Measurements from ENCODE around the gene CXCL5.
"Not testable (repeated sequence)": the region's sequence is repeated elsewhere in the genome, so short reads cannot be mapped to it uniquely, and the experiment has no call there.

The CXCL5 gene

DNA sequence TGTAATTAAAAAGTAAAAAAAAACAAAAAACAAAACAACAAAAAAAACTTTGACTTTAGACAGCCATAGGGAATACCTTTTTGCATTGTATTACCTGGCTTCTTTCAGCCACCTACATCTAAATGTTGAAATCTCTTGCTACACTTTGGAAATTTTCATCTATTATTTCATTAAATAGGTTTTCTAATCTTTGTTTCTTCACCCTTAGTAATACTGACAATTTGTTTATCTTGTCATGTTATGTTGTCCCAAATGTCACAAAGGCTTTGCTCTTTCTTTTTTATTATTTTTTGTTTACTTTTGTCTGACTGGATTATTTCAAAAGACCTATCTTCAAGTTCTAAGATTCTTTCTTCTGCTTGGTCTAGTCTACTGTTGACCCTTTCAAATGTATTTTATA, 24.1 kb downstream of the CXCL5 start:
- H3K9ac ChIP-seq (ENCODE audit: low read length in 2 of 2), result no peak overlapping the region
- no peaks in the 10 kb centered on the region for H3K36me3 ChIP-seq (ENCODE audit: control insufficient read depth in 2 of 2, insufficient read depth in 2 of 2, low read length in 2 of 2)
- no peaks in the 10 kb centered on the region for H3K27me3 ChIP-seq (ENCODE audit: control insufficient read depth in 1 of 2, insufficient read depth in 2 of 2, low read length in 2 of 2)
- no peak overlapping the region for H3K27ac ChIP-seq (ENCODE audit: low read length)
- no peak overlapping the region for H3K4me3 ChIP-seq (ENCODE audit: low read length in 2 of 2)
- no peaks in the 10 kb centered on the region for H3K4me1 ChIP-seq (ENCODE audit: control insufficient read depth, insufficient read depth, low read length)
- H3K9me3 ChIP-seq (ENCODE audit: control insufficient read depth in 2 of 2, low read length in 2 of 2), result peaks cover 0 to 3% of the 10 kb centered on the region in 2 donors

DNA sequence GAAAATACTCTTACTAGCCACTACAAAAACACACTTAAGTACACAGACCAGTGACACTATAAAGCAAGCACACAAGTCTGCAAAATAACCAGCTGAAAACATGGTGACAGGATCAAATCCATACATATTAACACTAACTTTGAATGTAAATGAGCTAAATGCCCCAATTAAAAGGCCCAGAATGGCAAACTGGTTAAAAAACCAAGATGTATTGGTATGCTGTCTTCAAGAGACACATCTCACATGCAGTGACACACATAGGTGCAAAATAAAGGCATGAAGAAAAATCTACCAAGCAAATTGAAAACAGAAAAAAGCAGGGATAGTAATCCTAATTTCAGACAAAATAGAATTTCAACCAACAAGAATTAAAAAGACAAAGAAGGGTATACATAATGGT, 27.5 kb downstream of the CXCL5 start:
- Histone ChIP-seq H3K27ac (ENCODE audit: low read length) (no peak overlapping the region), H3K36me3 (ENCODE audit: control insufficient read depth in 2 of 2, insufficient read depth in 2 of 2, low read length in 2 of 2) (no peaks in the 10 kb centered on the region), H3K4me1 (ENCODE audit: control insufficient read depth, insufficient read depth, low read length) (no peaks in the 10 kb centered on the region), H3K27me3 (ENCODE audit: control insufficient read depth in 1 of 2, insufficient read depth in 2 of 2, low read length in 2 of 2) (no peaks in the 10 kb centered on the region), H3K9ac (ENCODE audit: low read length in 2 of 2) (no peak overlapping the region), H3K4me3 (ENCODE audit: low read length in 2 of 2) (no peak overlapping the region), H3K9me3 (ENCODE audit: control insufficient read depth in 2 of 2, low read length in 2 of 2) (peaks cover 0 to 3% of the 10 kb centered on the region in 2 donors)

DNA sequence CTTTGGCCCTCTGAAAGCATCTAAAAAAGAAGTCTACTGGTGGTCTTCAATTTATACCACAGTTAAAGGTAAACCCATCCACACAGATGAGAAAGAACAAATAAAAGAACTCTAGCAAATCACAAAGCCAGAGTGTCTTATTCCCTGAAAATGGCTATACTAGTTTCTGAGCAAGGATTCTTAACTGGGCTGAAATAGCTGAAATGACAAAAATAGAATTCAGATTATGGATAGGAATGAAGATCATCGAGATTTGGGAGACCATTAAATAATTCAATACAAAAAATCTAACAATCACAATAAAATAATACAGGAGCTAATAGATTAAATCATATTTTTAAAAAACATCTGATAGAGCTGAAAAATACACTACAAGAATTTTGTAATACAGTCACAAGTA, 28.5 kb downstream of the CXCL5 start:
- no peak overlapping the region for H3K27ac ChIP-seq (ENCODE audit: low read length)

DNA sequence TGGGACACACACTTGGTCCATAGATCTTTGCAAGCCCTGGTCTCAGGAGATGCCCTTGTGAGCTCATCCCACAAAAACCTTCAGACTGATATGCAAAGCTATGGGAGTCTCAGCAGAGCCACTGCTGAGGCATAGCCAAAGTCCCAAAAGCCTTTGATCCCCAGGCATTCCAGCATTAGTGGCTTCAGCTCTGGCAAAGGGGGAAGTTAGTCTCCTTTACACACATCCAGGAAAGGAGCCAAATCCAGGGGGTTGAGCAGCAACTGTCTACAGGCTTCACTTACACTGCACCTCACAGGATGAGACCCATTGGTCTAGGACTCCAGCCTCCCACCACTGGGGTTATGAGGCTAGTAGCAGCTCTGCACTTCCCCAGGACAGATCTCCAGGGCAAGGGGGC, 30.6 kb downstream of the CXCL5 start:
- Histone ChIP-seq H3K9ac (ENCODE audit: low read length in 2 of 2) (no peak overlapping the region), H3K36me3 (ENCODE audit: control insufficient read depth in 2 of 2, insufficient read depth in 2 of 2, low read length in 2 of 2) (no peaks in the 10 kb centered on the region), H3K27me3 (ENCODE audit: control insufficient read depth in 1 of 2, insufficient read depth in 2 of 2, low read length in 2 of 2) (no peaks in the 10 kb centered on the region), H3K4me1 (ENCODE audit: control insufficient read depth, insufficient read depth, low read length) (no peaks in the 10 kb centered on the region), H3K9me3 (ENCODE audit: control insufficient read depth in 2 of 2, low read length in 2 of 2) (peaks cover 0 to 6% of the 10 kb centered on the region in 2 donors), H3K4me3 (ENCODE audit: low read length in 2 of 2) (no peak overlapping the region), H3K27ac (ENCODE audit: low read length) (no peak overlapping the region)

More for the DNA sequence above, 28.5 kb downstream of the CXCL5 start:
- Histone ChIP-seq H3K27me3 (ENCODE audit: control insufficient read depth in 1 of 2, insufficient read depth in 2 of 2, low read length in 2 of 2) (no peaks in the 10 kb centered on the region), H3K36me3 (ENCODE audit: control insufficient read depth in 2 of 2, insufficient read depth in 2 of 2, low read length in 2 of 2) (no peaks in the 10 kb centered on the region), H3K4me3 (ENCODE audit: low read length in 2 of 2) (no peak overlapping the region), H3K4me1 (ENCODE audit: control insufficient read depth, insufficient read depth, low read length) (no peaks in the 10 kb centered on the region), H3K9me3 (ENCODE audit: control insufficient read depth in 2 of 2, low read length in 2 of 2) (peaks cover 0 to 6% of the 10 kb centered on the region in 2 donors), H3K9ac (ENCODE audit: low read length in 2 of 2) (no peak overlapping the region)

- Histone ChIP-seq H3K36me3 (ENCODE audit: control insufficient read depth in 2 of 2, insufficient read depth in 2 of 2, low read length in 2 of 2) (no peaks in the 10 kb centered on the region), H3K9me3 (ENCODE audit: control insufficient read depth in 2 of 2, low read length in 2 of 2) (peaks cover 4 to 6% of the 10 kb centered on the region in 2 donors), H3K27ac (ENCODE audit: low read length) (no peak overlapping the region), H3K27me3 (ENCODE audit: control insufficient read depth in 1 of 2, insufficient read depth in 2 of 2, low read length in 2 of 2) (no peaks in the 10 kb centered on the region), H3K4me3 (ENCODE audit: low read length in 2 of 2) (no peak overlapping the region), H3K4me1 (ENCODE audit: control insufficient read depth, insufficient read depth, low read length) (no peaks in the 10 kb centered on the region), H3K9ac (ENCODE audit: low read length in 2 of 2) (no peak overlapping the region)
Measured at GRCh38 chr4:73964862-73965611, 33.4 kb downstream of the CXCL5 start.

GRCh38 chr4:73962724-73963123, 35.8 kb downstream of the CXCL5 start:
- Histone ChIP-seq H3K36me3 (ENCODE audit: control insufficient read depth in 2 of 2, insufficient read depth in 2 of 2, low read length in 2 of 2) (no peaks in the 10 kb centered on the region), H3K27me3 (ENCODE audit: control insufficient read depth in 1 of 2, insufficient read depth in 2 of 2, low read length in 2 of 2) (no peaks in the 10 kb centered on the region)

GRCh38 chr4:73959041-73959440, 39.4 kb downstream of the CXCL5 start:
- H3K4me1 ChIP-seq (ENCODE audit: control insufficient read depth, insufficient read depth, low read length); H3K27me3 ChIP-seq (ENCODE audit: control insufficient read depth in 1 of 2, insufficient read depth in 2 of 2, low read length in 2 of 2); H3K9ac ChIP-seq (ENCODE audit: low read length in 2 of 2); H3K36me3 ChIP-seq (ENCODE audit: control insufficient read depth in 2 of 2, insufficient read depth in 2 of 2, low read length in 2 of 2); H3K27ac ChIP-seq (ENCODE audit: low read length); H3K4me3 ChIP-seq (ENCODE audit: low read length in 2 of 2); H3K9me3 ChIP-seq (ENCODE audit: control insufficient read depth in 2 of 2, low read length in 2 of 2): not testable (repeated sequence)

More at GRCh38 chr4:73962724-73963123, 35.8 kb downstream of the CXCL5 start:
- peaks cover 4 to 6% of the 10 kb centered on the region in 2 donors for H3K9me3 ChIP-seq (ENCODE audit: control insufficient read depth in 2 of 2, low read length in 2 of 2)
- H3K9ac ChIP-seq (ENCODE audit: low read length in 2 of 2), result no peak overlapping the region
- H3K4me1 ChIP-seq (ENCODE audit: control insufficient read depth, insufficient read depth, low read length), result no peaks in the 10 kb centered on the region
- no peak overlapping the region for H3K4me3 ChIP-seq (ENCODE audit: low read length in 2 of 2)
- H3K27ac ChIP-seq (ENCODE audit: low read length), result no peak overlapping the region

DNA sequence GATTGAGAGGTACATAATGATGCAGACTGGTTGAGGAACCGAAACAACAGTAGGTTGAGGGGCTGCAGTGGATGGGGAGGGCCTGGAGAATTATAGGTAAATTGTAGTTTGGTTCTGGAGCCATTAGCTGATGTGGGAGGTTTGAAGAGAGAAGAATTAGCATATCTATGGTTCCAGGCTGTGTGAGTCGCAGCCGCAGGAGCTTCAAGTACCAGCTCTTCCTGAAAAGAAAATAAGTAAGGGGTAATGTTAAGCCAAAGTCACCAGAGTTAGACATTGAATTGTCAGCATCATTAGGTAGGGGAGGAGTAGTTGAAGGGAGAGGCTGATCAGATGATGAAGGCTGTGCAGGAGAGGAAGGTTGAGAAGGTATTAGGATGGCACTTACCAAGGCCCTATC, 46.1 kb downstream of the CXCL5 start:
- Histone ChIP-seq H3K9me3 (ENCODE audit: control insufficient read depth in 2 of 2, low read length in 2 of 2) (no peaks in the 10 kb centered on the region), H3K36me3 (ENCODE audit: control insufficient read depth in 2 of 2, insufficient read depth in 2 of 2, low read length in 2 of 2) (no peaks in the 10 kb centered on the region), H3K27ac (ENCODE audit: low read length) (no peak overlapping the region), H3K9ac (ENCODE audit: low read length in 2 of 2) (no peak overlapping the region), H3K4me1 (ENCODE audit: control insufficient read depth, insufficient read depth, low read length) (no peaks in the 10 kb centered on the region), H3K27me3 (ENCODE audit: control insufficient read depth in 1 of 2, insufficient read depth in 2 of 2, low read length in 2 of 2) (peaks cover 0 to 2% of the 10 kb centered on the region in 2 donors), H3K4me3 (ENCODE audit: low read length in 2 of 2) (no peak overlapping the region)

GRCh38 chr4:73950376-73950920, 48.0 kb downstream of the CXCL5 start:
- not testable (repeated sequence) for H3K27me3 ChIP-seq (ENCODE audit: control insufficient read depth in 1 of 2, insufficient read depth in 2 of 2, low read length in 2 of 2); H3K4me3 ChIP-seq (ENCODE audit: low read length in 2 of 2); H3K9me3 ChIP-seq (ENCODE audit: control insufficient read depth in 2 of 2, low read length in 2 of 2); H3K9ac ChIP-seq (ENCODE audit: low read length in 2 of 2); H3K27ac ChIP-seq (ENCODE audit: low read length); H3K4me1 ChIP-seq (ENCODE audit: control insufficient read depth, insufficient read depth, low read length); H3K36me3 ChIP-seq (ENCODE audit: control insufficient read depth in 2 of 2, insufficient read depth in 2 of 2, low read length in 2 of 2)

- H3K4me3 ChIP-seq (ENCODE audit: low read length in 2 of 2), result no peak overlapping the region
- no peak overlapping the region for H3K27ac ChIP-seq (ENCODE audit: low read length)
- H3K9me3 ChIP-seq (ENCODE audit: control insufficient read depth in 2 of 2, low read length in 2 of 2), result no peaks in the 10 kb centered on the region
- H3K4me1 ChIP-seq (ENCODE audit: control insufficient read depth, insufficient read depth, low read length), result no peaks in the 10 kb centered on the region
- no peak overlapping the region for H3K9ac ChIP-seq (ENCODE audit: low read length in 2 of 2)
- no peaks in the 10 kb centered on the region for H3K36me3 ChIP-seq (ENCODE audit: control insufficient read depth in 2 of 2, insufficient read depth in 2 of 2, low read length in 2 of 2)
- peaks cover 12 to 15% of the 10 kb centered on the region in 2 donors for H3K27me3 ChIP-seq (ENCODE audit: control insufficient read depth in 1 of 2, insufficient read depth in 2 of 2, low read length in 2 of 2)
Measured at GRCh38 chr4:73948990-73949706, 49.3 kb downstream of the CXCL5 start.

- Histone ChIP-seq H3K9me3 (ENCODE audit: control insufficient read depth in 2 of 2, low read length in 2 of 2) (no peaks in the 10 kb centered on the region), H3K27ac (ENCODE audit: low read length) (no peak overlapping the region), H3K4me1 (ENCODE audit: control insufficient read depth, insufficient read depth, low read length) (no peaks in the 10 kb centered on the region), H3K9ac (ENCODE audit: low read length in 2 of 2) (no peak overlapping the region), H3K4me3 (ENCODE audit: low read length in 2 of 2) (no peak overlapping the region), H3K27me3 (ENCODE audit: control insufficient read depth in 1 of 2, insufficient read depth in 2 of 2, low read length in 2 of 2) (peaks cover 17 to 23% of the 10 kb centered on the region in 2 donors), H3K36me3 (ENCODE audit: control insufficient read depth in 2 of 2, insufficient read depth in 2 of 2, low read length in 2 of 2) (no peaks in the 10 kb centered on the region)
Measured at GRCh38 chr4:73948291-73948690, 50.2 kb downstream of the CXCL5 start.

All from stomach smooth muscle (tissue), 2 donors.